Psoas muscle (tissue), 8 donors: Measurements from ENCODE around the gene DNAH10. TPM values are rescaled to one million over a fixed set of nuclear protein-coding genes. Genes with fewer than 3 reads are reported as not detected.

ENCODE experiments used
- ATAC-seq, 4 donors: fragments of 200-7000 bp; cut with Tn5 transposase; one replicate each; pipeline ENCODE4 v1.9.1; 2020; ENCODE audit warnings: moderate library complexity in 3 of 4, mild to moderate bottlenecking in 2 of 4
- DNase-seq, 2 donors: peaks; one replicate each; pipeline ENCODE4 v3.0.0-alpha.2; 2020
- H3K27ac ChIP-seq: fragments of 200-600 bp; one replicate; pipeline ENCODE4 v1.8.0; 2022
- H3K27me3 ChIP-seq, 3 donors: fragments of 200-600 bp in 1 of 3; one replicate each; pipeline versions ENCODE4 v1.6.1 to v1.8.0; 2013 to 2022; ENCODE audit warnings: low read length in 2 of 3, mild to moderate bottlenecking in 2 of 3, moderate library complexity in 1 of 3; ENCODE audit not compliant: insufficient read depth in 3 of 3
- H3K36me3 ChIP-seq, 2 donors: fragments of 200-600 bp in 1 of 2; one replicate each; pipeline versions ENCODE4 v1.6.1 to v1.8.0; 2013 to 2022; ENCODE audit warnings: low read depth in 1 of 2, mild to moderate bottlenecking in 1 of 2, moderate library complexity in 1 of 2; ENCODE audit not compliant: insufficient read depth in 1 of 2
- H3K4me1 ChIP-seq: fragments of 200-600 bp; one replicate; pipeline ENCODE4 v1.8.0; 2022
- H3K4me3 ChIP-seq: fragments of 200-600 bp; one replicate; pipeline ENCODE4 v1.8.0; 2022; ENCODE audit warnings: mild to moderate bottlenecking
- H3K9me3 ChIP-seq: fragments of 200-600 bp; one replicate; pipeline ENCODE4 v1.8.0; 2022
- WGBS, 3 donors: extraction: QIAGEN DNeasy Blood & Tissue Kit; methylation state at CpG; one replicate each; pipeline versions ENCODE4 v1.1.6 to v1.1.7; 2013; 5-methylcytosine and 5-hydroxymethylcytosine counted together
- intact Hi-C, 2 donors: fragments of 100-400 bp; cut with DNase I; formaldehyde crosslinking; loops; one replicate each; pipeline versions ENCODE4 v1.11.0 to v1.14.2; 2022
- polyA plus RNA-seq, 3 donors: library from polyadenylated mRNA; stranded (reverse); fragments of 200-250 nt; gene quantifications; one replicate each; pipeline ENCODE4 v1.2.3, GENCODE V29; 2013
- total RNA-seq, 4 donors: library from RNA; stranded (reverse); fragmentation: NEBNext Ultra II Directional in 2 of 4; extraction: Animal tissue kit (Norgen Biotek cat#: 25700) in 2 of 4; gene quantifications; one replicate each; pipeline versions ENCODE4 v1.2.1 to v1.2.4, GENCODE V29; 2021 to 2023
- TF ChIP-seq, protein P1 (sequence below): fragments of 200-600 bp; IDR thresholded peaks from one replicate; pipeline ENCODE4 v1.8.0; 2022; ENCODE audit warnings: antibody characterized with exemption
- donor health status: healthy with polysubstance abuse.
- donor health status: DM: no; HTN: no; CAD: no; lungs with moderate emphysema.
- donor health status: Bipolar disorder and iron deficiency.
- donor health status: healthy.
- donor health status: DM: yes; HTN: yes; CAD: no.
- donor health status: DM: no; HTN: no; CAD: no.
- donor health status: DM: no; HTN: no; CAD: no.
- donor health status: DM: yes; HTN: yes; CAD: no.

The DNAH10 gene
- total and polyA plus RNA-seq, 7 donors, result 0.01 to 0.84 (median 0.24) TPM; not detected in 1

DNA sequence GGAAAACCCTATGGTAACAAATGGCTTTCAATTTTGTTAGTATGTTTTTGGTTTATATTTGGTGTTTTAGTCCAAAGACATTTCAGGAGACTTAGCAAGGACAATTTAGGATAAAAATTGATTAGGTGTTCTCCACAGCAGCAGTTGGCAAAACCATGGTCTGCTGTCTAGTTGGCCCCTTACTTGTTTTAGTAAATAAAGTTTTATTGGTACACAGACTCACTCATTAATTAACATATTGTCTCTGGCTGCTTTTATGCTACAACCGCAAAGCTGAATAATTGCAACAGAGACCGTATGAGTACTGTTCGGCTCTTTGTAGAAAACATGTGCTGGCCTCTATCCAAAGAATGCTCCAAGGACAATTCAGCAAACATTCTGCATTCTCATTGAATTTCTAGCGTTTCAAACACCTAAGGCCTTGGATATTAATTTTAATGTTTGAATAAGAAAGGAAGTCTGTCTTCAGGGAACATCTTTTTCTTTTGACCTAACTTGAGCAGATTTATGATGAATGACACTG lies 132.8 kb downstream of the DNAH10 start:
- TF ChIP-seq, protein P1, sequence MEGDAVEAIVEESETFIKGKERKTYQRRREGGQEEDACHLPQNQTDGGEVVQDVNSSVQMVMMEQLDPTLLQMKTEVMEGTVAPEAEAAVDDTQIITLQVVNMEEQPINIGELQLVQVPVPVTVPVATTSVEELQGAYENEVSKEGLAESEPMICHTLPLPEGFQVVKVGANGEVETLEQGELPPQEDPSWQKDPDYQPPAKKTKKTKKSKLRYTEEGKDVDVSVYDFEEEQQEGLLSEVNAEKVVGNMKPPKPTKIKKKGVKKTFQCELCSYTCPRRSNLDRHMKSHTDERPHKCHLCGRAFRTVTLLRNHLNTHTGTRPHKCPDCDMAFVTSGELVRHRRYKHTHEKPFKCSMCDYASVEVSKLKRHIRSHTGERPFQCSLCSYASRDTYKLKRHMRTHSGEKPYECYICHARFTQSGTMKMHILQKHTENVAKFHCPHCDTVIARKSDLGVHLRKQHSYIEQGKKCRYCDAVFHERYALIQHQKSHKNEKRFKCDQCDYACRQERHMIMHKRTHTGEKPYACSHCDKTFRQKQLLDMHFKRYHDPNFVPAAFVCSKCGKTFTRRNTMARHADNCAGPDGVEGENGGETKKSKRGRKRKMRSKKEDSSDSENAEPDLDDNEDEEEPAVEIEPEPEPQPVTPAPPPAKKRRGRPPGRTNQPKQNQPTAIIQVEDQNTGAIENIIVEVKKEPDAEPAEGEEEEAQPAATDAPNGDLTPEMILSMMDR, result no peak
- Histone ChIP-seq H3K4me3 (no peak overlapping the region), H3K36me3 (no peaks in the 10 kb centered on the region), H3K27me3 (peaks cover 0 to 18% (median 8%) of the 10 kb centered on the region in 3 donors), H3K27ac (no peak overlapping the region), H3K4me1 (no peaks in the 10 kb centered on the region), H3K9me3 (no peaks in the 10 kb centered on the region)
- DNase-seq (no peak), ATAC-seq (no peak)
- intact Hi-C loops, result no loop called here
- 43 to 55% (median 47%) methylated on average over 4 of the region's 4 CpGs for WGBS, 3 donors

DNA sequence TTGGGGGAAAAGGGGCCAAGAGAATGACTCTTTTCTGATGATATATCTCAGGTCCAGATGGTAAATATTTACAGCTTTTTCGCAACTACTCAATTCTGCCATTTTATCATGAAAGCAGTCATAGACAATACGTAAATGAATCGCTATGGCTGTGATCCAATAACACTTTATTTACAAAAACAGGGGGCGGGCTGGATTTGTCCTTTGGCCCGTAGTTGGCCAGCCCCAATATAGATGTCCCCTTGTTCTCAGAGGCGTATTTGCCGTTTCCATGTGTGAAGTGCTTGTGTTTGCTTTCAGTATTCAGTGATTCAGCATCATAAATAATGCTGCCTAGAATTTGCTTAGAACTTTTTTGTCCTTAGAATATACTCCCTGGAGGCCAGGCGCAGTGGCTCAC lies 133.3 kb downstream of the DNAH10 start:
- no peak for ATAC-seq
- Histone ChIP-seq H3K4me1 (no peaks in the 10 kb centered on the region), H3K4me3 (no peak overlapping the region), H3K27ac (no peak overlapping the region), H3K9me3 (no peaks in the 10 kb centered on the region), H3K36me3 (no peaks in the 10 kb centered on the region), H3K27me3 (peaks cover 0 to 12% (median 8%) of the 10 kb centered on the region in 3 donors)
- TF ChIP-seq, protein P1, result no peak
- 89 to 93% (median 89%) methylated on average over 8 of the region's 8 CpGs for WGBS, 3 donors
- DNase-seq, result no peak
- intact Hi-C loops, result no loop called here

DNA sequence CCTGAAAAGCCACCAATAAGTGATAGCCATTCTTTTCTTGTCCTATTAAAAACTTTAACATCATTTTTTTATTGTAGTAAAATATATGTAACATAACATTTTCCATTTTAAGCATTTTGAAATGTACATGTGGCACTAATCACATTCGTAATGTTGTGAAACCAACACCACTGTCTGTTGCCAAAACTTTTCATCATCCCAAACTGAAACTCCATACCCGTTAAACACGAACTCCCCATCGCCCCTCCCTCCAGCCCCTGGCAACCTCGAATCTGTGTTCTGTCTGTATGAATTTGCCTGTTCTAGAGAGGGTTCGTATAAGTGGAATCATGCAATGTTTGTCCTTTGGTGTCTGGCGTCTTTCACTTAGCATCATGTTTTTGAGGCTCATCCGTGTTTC lies 134.7 kb downstream of the DNAH10 start:
- Histone ChIP-seq H3K36me3 (no peaks in the 10 kb centered on the region), H3K4me3 (no peak overlapping the region), H3K27ac (no peak overlapping the region), H3K27me3 (peaks cover 0 to 9% (median 6%) of the 10 kb centered on the region in 3 donors), H3K4me1 (no peaks in the 10 kb centered on the region), H3K9me3 (no peaks in the 10 kb centered on the region)
- TF ChIP-seq, protein P1, result no peak
- DNase-seq (no peak), ATAC-seq (no peak)
- WGBS, 3 donors, result 15 to 27% (median 19%) methylated on average over 8 of the region's 8 CpGs
- intact Hi-C loops, result no loop called here

DNA sequence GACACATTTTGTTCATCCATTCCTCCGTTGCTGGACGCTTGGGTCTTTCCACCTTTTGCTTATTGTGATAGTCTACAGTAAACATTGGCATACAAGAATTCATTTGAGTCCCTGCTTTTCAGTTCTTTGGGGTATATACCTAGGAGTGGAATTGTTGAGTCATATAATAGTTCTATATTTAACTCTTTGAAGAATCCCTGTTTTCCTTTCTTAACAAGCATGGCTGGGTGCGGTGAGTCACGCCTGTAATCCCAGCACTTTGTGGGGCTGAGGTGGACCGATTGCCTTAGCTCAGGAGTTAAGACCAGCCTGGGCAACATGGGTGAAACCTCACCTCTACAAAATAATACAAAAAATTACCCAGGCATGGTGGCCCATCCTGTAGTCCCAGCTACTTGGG lies 135.1 kb downstream of the DNAH10 start:
- TF ChIP-seq, protein P1, result no peak
- Histone ChIP-seq H3K27ac (no peak overlapping the region), H3K4me1 (no peaks in the 10 kb centered on the region), H3K27me3 (peaks cover 0 to 9% (median 6%) of the 10 kb centered on the region in 3 donors), H3K9me3 (no peaks in the 10 kb centered on the region), H3K4me3 (no peak overlapping the region), H3K36me3 (no peaks in the 10 kb centered on the region)
- intact Hi-C loops, result no loop called here
- DNase-seq (no peak), ATAC-seq (no peak)
- WGBS, 3 donors, result 43 to 62% (median 46%) methylated on average over 5 of the region's 5 CpGs

DNA sequence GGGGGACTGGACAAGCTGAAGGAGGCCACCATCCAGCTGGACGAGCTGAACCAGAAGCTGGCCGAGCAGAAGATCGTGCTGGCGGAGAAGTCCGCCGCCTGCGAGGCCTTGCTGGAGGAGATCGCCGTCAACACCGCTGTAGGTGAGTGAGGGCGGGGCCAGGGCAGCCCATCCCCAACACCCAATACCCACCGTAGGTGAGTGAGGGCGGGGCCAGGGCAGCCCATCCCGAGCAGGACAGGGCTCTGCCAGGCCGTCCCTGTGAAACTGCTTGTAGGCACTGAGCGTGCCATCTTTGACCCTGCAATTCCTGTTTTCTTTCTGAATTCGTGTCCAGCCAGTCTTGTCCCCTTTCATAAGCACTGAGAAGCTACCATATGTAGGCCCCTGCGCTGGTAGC lies 136.6 kb downstream of the DNAH10 start:
- intact Hi-C loops, result no loop called here

More for the DNA sequence above, 136.6 kb downstream of the DNAH10 start:
- H3K9me3 ChIP-seq, result no peaks in the 10 kb centered on the region
- peaks cover 0 to 6% (median 4%) of the 10 kb centered on the region in 3 donors for H3K27me3 ChIP-seq
- H3K4me1 ChIP-seq, result no peaks in the 10 kb centered on the region
- H3K36me3 ChIP-seq, result no peaks in the 10 kb centered on the region
- ATAC-seq (no peak), DNase-seq (no peak)
- WGBS, 3 donors, result 85 to 90% (median 86%) methylated on average over 18 of the region's 18 CpGs
- TF ChIP-seq, protein P1, result no peak
- H3K4me3 ChIP-seq, result no peak overlapping the region
- H3K27ac ChIP-seq, result no peak overlapping the region
